ENCODE measurements around the gene ATP2A2. TPM values are rescaled to one million over a fixed set of nuclear protein-coding genes. Genes with fewer than 3 reads are reported as not detected.
A peak's percentile ranks its signal among the peaks of the same experiment; 100 is the strongest.

Gene ATP2A2
- total RNA-seq, 1 experiment from 2014 or later, result 437 TPM

DNA sequence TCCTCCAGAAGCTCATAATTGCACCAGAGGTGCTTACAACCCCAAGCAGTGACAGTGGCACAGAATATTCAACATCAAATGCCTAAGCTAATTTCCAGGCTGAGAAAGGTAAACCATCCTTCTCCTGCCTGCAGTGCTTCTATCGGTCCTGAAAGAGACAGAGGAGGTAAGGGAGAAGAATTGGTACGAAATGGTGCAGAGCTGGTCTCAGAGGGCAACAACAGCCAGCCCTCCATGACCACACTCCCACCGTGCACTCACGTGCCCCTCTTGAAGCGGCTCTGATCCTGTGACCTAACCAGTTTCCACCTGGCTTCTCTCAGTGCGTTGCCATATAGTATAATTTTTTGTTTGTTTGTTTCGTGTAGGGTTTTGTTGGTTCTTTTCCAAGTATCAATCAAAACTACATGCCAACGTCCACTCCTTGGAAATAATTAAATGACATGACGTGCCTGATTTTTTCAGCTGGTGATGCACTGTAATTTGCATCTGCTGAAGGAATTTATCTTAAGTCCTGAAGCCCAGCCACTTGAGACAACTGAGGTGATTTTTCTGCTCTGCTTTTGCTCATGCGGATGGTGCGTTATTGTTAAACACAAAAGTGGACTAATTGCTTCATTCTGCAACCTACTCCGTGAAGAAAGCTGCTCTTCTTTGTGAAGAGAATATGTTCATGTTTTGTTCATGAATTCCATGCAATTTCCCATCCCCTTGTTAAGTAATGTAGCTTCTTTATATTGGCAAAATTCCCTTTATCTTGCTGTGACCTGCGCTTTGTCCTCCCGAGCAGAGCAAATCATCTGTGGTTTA, 1.3 kb upstream of the ATP2A2 start:
- no peak for DNase-seq
- no peaks in the 10 kb centered on the region for H3K9me3 Mint-ChIP-seq (ENCODE audit: low read depth, unreplicated experiment)
- peak overlapping the region; percentile 88 for H3K27ac Mint-ChIP-seq (ENCODE audit: unreplicated experiment)
- CTCF ChIA-PET, result interaction anchor here (0.6 to 1.7 kb wide), 5 partner anchors 10 to 1359 kb away, joined by 3 to 8 read pairs (median 5); no protein-coding TSS in a partner anchor
- peaks cover 14% of the 10 kb centered on the region for H3K4me1 Mint-ChIP-seq (ENCODE audit: low read depth, unreplicated experiment)
- peak overlapping the region; percentile 90 for H3K4me3 Mint-ChIP-seq (ENCODE audit: low read depth, unreplicated experiment)
- H3K27me3 Mint-ChIP-seq (ENCODE audit: unreplicated experiment), result no peaks in the 10 kb centered on the region
- intact Hi-C loops (cut with micrococcal nuclease; ENCODE audit: unreplicated experiment), result loop anchor here (2.0 kb wide), 1 partner anchor 31 kb away; no protein-coding TSS in a partner anchor
- TF ChIP-seq, protein P1, sequence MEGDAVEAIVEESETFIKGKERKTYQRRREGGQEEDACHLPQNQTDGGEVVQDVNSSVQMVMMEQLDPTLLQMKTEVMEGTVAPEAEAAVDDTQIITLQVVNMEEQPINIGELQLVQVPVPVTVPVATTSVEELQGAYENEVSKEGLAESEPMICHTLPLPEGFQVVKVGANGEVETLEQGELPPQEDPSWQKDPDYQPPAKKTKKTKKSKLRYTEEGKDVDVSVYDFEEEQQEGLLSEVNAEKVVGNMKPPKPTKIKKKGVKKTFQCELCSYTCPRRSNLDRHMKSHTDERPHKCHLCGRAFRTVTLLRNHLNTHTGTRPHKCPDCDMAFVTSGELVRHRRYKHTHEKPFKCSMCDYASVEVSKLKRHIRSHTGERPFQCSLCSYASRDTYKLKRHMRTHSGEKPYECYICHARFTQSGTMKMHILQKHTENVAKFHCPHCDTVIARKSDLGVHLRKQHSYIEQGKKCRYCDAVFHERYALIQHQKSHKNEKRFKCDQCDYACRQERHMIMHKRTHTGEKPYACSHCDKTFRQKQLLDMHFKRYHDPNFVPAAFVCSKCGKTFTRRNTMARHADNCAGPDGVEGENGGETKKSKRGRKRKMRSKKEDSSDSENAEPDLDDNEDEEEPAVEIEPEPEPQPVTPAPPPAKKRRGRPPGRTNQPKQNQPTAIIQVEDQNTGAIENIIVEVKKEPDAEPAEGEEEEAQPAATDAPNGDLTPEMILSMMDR (IDR thresholded peaks at IDR 0.05; ENCODE audit: unreplicated experiment), result no peak
- BruUV-seq (replicated peaks), result no TSS peak
- peaks cover 52% of the 10 kb centered on the region for H3K36me3 Mint-ChIP-seq (ENCODE audit: insufficient read depth, unreplicated experiment)

DNA sequence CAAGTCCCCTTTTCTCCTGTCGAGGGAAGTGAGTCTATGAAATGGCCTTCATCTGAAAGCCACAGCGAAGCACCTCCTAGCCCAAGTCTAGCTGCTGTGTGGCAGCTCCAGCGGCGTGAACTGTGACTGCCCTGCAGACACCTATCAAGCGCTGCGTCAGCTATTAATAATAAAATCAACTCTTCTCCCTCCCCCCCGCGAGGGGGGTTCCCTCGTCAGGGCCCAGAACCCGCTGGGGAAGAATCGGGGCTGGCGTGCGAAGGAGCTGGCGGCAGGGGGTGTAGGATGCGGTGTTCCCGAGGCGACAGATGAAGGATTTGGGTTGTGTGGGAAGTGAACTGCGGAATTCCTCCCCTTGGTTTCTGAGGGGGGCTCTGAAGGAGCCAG, 662 bp upstream of the ATP2A2 start:
- Mint-ChIP-seq H3K27me3 (ENCODE audit: unreplicated experiment) (no peaks in the 10 kb centered on the region), H3K4me1 (ENCODE audit: low read depth, unreplicated experiment) (peaks cover 20% of the 10 kb centered on the region), H3K9me3 (ENCODE audit: low read depth, unreplicated experiment) (no peaks in the 10 kb centered on the region), H3K36me3 (ENCODE audit: insufficient read depth, unreplicated experiment) (peaks cover 58% of the 10 kb centered on the region), H3K4me3 (ENCODE audit: low read depth, unreplicated experiment) (peak overlapping the region; percentile 90), H3K27ac (ENCODE audit: unreplicated experiment) (peak overlapping the region; percentile 88)
- TF ChIP-seq, protein P1 (IDR thresholded peaks at IDR 0.05; ENCODE audit: unreplicated experiment), result no peak
- DNase-seq, result peak; percentile 71
- CTCF ChIA-PET, result interaction anchor here (0.6 to 2.1 kb wide), 7 partner anchors 10 to 1360 kb away, joined by 3 to 9 read pairs (median 5); no protein-coding TSS in a partner anchor
- no TSS peak for BruUV-seq (replicated peaks)
- intact Hi-C loops (cut with micrococcal nuclease; ENCODE audit: unreplicated experiment), result loop anchor here (2.0 kb wide), 1 partner anchor 32 kb away; no protein-coding TSS in a partner anchor

DNA sequence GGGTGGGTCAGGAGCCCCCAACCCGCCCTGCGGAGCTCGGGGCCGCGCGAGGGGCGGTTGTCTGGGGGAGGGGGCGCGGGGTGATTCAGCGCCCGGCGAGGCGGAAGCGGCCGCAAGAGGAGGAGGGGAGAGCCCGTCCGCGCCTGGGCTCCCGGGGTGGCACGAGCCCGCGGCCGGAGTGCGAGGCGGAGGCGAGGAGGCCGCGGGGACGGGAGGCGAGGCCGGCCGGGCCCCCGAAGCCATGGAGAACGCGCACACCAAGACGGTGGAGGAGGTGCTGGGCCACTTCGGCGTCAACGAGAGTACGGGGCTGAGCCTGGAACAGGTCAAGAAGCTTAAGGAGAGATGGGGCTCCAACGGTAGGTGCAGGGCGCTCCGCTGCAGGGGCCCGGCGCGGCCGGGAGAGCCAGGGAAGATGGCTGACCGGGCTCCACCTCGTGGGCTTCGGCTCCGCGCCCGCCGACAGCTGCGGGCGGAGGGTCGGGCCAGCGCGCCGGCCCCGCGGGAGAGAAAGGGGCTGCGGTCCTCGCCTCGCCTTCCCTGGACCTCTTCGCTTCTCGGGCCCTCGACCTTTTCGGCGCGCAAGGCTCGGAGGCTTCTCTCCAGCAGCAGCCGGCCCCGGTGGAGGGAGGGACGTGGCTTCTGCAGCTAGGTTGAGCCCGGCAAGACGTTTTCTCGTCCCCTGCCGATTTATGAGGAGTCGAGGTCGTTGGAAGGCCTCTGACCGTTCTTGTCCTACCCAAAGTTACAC, 677 bp downstream of the ATP2A2 start:
- no TSS peak for BruUV-seq (replicated peaks)
- peak overlapping the region; percentile 90 for H3K4me3 Mint-ChIP-seq (ENCODE audit: low read depth, unreplicated experiment)
- peaks cover 24% of the 10 kb centered on the region for H3K4me1 Mint-ChIP-seq (ENCODE audit: low read depth, unreplicated experiment)
- TF ChIP-seq, protein P1 (IDR thresholded peaks at IDR 0.05; ENCODE audit: unreplicated experiment), result no peak
- peak; percentile 77 for DNase-seq
- peaks cover 72% of the 10 kb centered on the region for H3K36me3 Mint-ChIP-seq (ENCODE audit: insufficient read depth, unreplicated experiment)
- H3K27ac Mint-ChIP-seq (ENCODE audit: unreplicated experiment), result peak overlapping the region; percentile 88
- no peaks in the 10 kb centered on the region for H3K9me3 Mint-ChIP-seq (ENCODE audit: low read depth, unreplicated experiment)
- CTCF ChIA-PET, result interaction anchor here (1.5 to 2.1 kb wide), 2 partner anchors 34 to 58 kb away, joined by 3 to 9 read pairs; no protein-coding TSS in a partner anchor
- no peaks in the 10 kb centered on the region for H3K27me3 Mint-ChIP-seq (ENCODE audit: unreplicated experiment)
- intact Hi-C loops (cut with micrococcal nuclease; ENCODE audit: unreplicated experiment), result loop anchor here (2.0 kb wide), 1 partner anchor 33 kb away; no protein-coding TSS in a partner anchor

DNA sequence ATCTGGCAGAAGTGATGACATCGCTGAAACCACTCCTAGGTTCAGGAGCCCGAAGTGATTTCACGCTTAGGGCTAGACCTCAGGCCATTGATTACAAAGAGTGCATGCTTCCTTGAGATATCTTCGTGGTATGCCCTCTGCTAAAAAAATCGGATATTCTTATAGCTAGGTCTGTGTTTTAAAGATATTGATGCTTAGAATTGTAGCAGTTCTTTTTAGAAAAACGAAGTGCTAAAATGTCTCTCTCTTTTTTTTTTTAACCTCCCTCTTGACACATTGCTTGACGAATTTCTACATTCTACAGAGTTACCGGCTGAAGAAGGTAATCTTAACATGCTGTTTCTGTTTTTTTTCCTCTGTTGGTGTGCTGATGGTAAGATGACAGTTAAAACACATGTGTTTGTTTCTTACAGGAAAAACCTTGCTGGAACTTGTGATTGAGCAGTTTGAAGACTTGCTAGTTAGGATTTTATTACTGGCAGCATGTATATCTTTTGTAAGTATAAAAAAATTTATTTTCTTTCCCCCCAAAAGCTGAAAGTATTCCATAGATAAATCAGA, 1.3 kb downstream of the ATP2A2 start:
- CTCF ChIA-PET, result interaction anchor here (1.5 to 2.1 kb wide), 2 partner anchors 35 to 58 kb away, joined by 3 to 9 read pairs; no protein-coding TSS in a partner anchor
- no TSS peak for BruUV-seq (replicated peaks)
- H3K36me3 Mint-ChIP-seq (ENCODE audit: insufficient read depth, unreplicated experiment), result peaks cover 78% of the 10 kb centered on the region
- TF ChIP-seq, protein P1 (IDR thresholded peaks at IDR 0.05; ENCODE audit: unreplicated experiment), result no peak
- DNase-seq, result no peak
- H3K4me3 Mint-ChIP-seq (ENCODE audit: low read depth, unreplicated experiment), result peak overlapping the region; percentile 90
- H3K27me3 Mint-ChIP-seq (ENCODE audit: unreplicated experiment), result no peaks in the 10 kb centered on the region
- H3K4me1 Mint-ChIP-seq (ENCODE audit: low read depth, unreplicated experiment), result peaks cover 24% of the 10 kb centered on the region
- intact Hi-C loops (cut with micrococcal nuclease; ENCODE audit: unreplicated experiment), result no loop called here
- H3K9me3 Mint-ChIP-seq (ENCODE audit: low read depth, unreplicated experiment), result no peaks in the 10 kb centered on the region
- peak overlapping the region; percentile 88 for H3K27ac Mint-ChIP-seq (ENCODE audit: unreplicated experiment)

Measured in Calu3 (cell line).